A673 (cell line): ENCODE results near the gene KCNAB2.

ENCODE experiments used
- CTCF ChIP-seq: fragments of 300-800, 200-600 bp; sonication (generic); conservative IDR thresholded peaks from 2 replicates; pipeline ENCODE4 v1.5.1; 2017; ENCODE audit warnings: low read depth, mild to moderate bottlenecking, antibody characterized with exemption, low read length, moderate library complexity, mixed read lengths
- EZH2 ChIP-seq: fragments of 200-600 bp; sonication (generic); IDR thresholded peaks from 2 replicates; pipeline ENCODE4 v1.6.1; 2017; ENCODE audit warnings: borderline replicate concordance, low read depth, mild to moderate bottlenecking, mixed read lengths, antibody characterized with exemption, low read length; ENCODE audit not compliant: poor library complexity, severe bottlenecking

DNA sequence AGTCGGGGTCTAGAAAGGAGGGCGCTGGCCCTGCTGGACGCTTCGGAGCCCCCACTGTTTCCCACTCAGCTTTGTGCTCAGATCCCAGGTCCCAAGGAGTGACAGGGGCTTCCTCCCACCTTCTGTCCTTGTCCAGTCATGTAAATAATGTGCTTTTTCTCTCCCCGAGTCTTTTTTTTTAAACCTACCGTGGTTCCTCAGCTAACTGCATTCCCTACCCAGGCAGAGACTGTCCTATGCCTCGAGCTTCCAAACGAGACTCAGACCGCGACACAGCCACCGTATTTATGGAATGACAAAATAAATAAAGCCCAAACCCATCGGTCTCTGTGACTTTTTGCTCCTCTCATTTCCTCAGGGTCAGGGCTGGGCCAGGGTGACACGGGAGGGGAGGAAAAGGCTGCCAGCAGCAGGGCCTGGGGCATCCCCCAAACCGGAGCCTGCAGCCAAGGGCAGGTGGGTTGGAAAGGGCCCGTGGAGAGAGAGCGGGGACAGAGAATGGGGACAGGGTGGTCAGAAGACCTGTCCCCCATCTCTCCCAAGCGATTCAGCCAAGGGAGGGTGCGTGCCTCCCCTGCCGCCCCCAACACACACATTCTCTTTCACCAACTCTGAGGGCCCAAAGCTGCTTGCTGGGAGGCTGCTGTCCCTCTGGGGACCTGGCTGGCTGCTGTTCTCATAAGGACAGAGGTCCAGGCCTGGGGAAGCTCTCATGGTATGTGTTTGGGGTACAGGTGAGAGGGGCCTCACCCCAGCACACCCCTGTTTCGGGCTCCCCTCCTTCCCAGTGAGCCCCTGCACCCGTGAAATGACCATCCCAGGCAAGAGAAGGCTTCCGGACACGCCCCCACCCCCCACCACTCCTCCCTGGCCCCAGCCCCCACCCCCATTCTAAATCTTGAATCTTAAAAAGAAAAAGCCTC is 55.4 kb downstream of the KCNAB2 start:
- TF ChIP-seq CTCF (no peak), EZH2 (no peak)
